CD8-positive, alpha-beta memory T cell (primary cell): ENCODE measurements around the gene PLXNA2. TPM values are rescaled to one million over a fixed set of nuclear protein-coding genes. Genes with fewer than 3 reads are reported as not detected.

ENCODE experiments used
- CTCF ChIA-PET: fragments of 350-600 bp; sonication (Branson Sonifier 250); formaldehyde crosslinking; loops from one replicate; lab custom pipeline; 2021; ENCODE audit warnings: antibody characterized with exemption; lab: Charles Lee
- POLR2A ChIA-PET: fragments of 350-600 bp; sonication (Branson Sonifier 250); formaldehyde crosslinking; loops from one replicate; lab custom pipeline; 2021; ENCODE audit warnings: antibody characterized with exemption; lab: Charles Lee
- DNase-seq, 5 donors: peaks; one replicate each; pipeline versions ENCODE4 v3.0.0 to v3.0.0-alpha.2; 2020 to 2022; ENCODE audit warnings: mixed read lengths in 1 of 5
- H3K27ac ChIP-seq: one replicate; pipeline ENCODE4 v1.7.0; 2013; ENCODE audit warnings: low read depth, mild to moderate bottlenecking, low read length, moderate library complexity
- H3K27me3 ChIP-seq: 2 replicates; pipeline ENCODE4 v1.7.0; 2013; ENCODE audit warnings: low read length, mild to moderate bottlenecking; ENCODE audit not compliant: insufficient read depth, poor library complexity, severe bottlenecking
- H3K36me3 ChIP-seq: 2 replicates; pipeline ENCODE4 v1.7.0; 2013; ENCODE audit warnings: mild to moderate bottlenecking, low read length, moderate library complexity; ENCODE audit not compliant: insufficient read depth
- H3K4me1 ChIP-seq: 2 replicates; pipeline ENCODE4 v1.7.0; 2013; ENCODE audit warnings: mild to moderate bottlenecking, low read length, moderate library complexity; ENCODE audit not compliant: insufficient read depth
- H3K4me3 ChIP-seq: 2 replicates; pipeline ENCODE4 v1.7.0; 2013; ENCODE audit warnings: mild to moderate bottlenecking, low read length
- H3K9me3 ChIP-seq: 2 replicates; pipeline ENCODE4 v1.7.0; 2013; ENCODE audit warnings: mild to moderate bottlenecking, low read length
- H3K27ac Mint-ChIP-seq, 8 donors: one replicate each; pipeline ENCODE4 v1.8.0; 2020 to 2021; ENCODE audit warnings: mixed read lengths in 8 of 8, mild to moderate bottlenecking in 6 of 8, inconsistent platforms in 3 of 8, moderate library complexity in 3 of 8
- H3K27me3 Mint-ChIP-seq, 2 donors: one replicate each; pipeline ENCODE4 v1.8.0; 2020 to 2021; ENCODE audit warnings: mixed read lengths in 2 of 2, mild to moderate bottlenecking in 1 of 2, moderate library complexity in 1 of 2
- H3K36me3 Mint-ChIP-seq, 3 donors: one replicate each; pipeline ENCODE4 v1.8.0; 2020 to 2021; ENCODE audit warnings: mixed read lengths in 3 of 3, inconsistent platforms in 1 of 3, mild to moderate bottlenecking in 1 of 3
- H3K4me1 Mint-ChIP-seq, 3 donors: one replicate each; pipeline ENCODE4 v1.8.0; 2020 to 2021; ENCODE audit warnings: mixed read lengths in 3 of 3, inconsistent platforms in 1 of 3, mild to moderate bottlenecking in 1 of 3
- H3K4me3 Mint-ChIP-seq, 7 donors: one replicate each; pipeline ENCODE4 v1.8.0; 2020 to 2021; ENCODE audit warnings: mixed read lengths in 7 of 7, mild to moderate bottlenecking in 6 of 7, moderate library complexity in 4 of 7, inconsistent platforms in 2 of 7
- H3K9me3 Mint-ChIP-seq, 5 donors: one replicate each; pipeline ENCODE4 v1.8.0; 2020 to 2022; ENCODE audit warnings: mixed read lengths in 5 of 5, mild to moderate bottlenecking in 3 of 5, moderate library complexity in 2 of 5, inconsistent platforms in 1 of 5
- polyA plus RNA-seq: library from polyadenylated mRNA; unstranded; fragments of 300-500 nt; fragmentation: Illumina TruSeq; gene quantifications from one replicate; pipeline ENCODE4 v1.2.3, GENCODE V29; 2021
- total RNA-seq, 2 experiments: library from RNA; stranded (reverse); gene quantifications; one replicate each; pipeline ENCODE4 v1.2.3, GENCODE V29; 2021

The PLXNA2 gene
- total and polyA plus RNA-seq, 3 experiments from 2014 or later: 0.75 to 1.1 (median 1.0) TPM

- H3K4me3 Mint-ChIP-seq: no peak overlapping the region
- POLR2A ChIA-PET: no interaction called here
Observed at GRCh38 chr1:208051651-208052050, 192.5 kb downstream of the PLXNA2 start.

GRCh38 chr1:208048904-208049303 lies 195.3 kb downstream of the PLXNA2 start:
- Mint-ChIP-seq H3K4me1 (no peaks in the 10 kb centered on the region), H3K9me3 (no peaks in the 10 kb centered on the region), H3K27ac (no peak overlapping the region), H3K4me3 (no peak overlapping the region), H3K36me3 (peaks cover 0 to 1% (median 0%) of the 10 kb centered on the region in 3 donors), H3K27me3 (peaks cover 3% of the 10 kb centered on the region in 2 donors)
- no peak overlapping the region for H3K4me3 ChIP-seq
- no peaks in the 10 kb centered on the region for H3K9me3 ChIP-seq
- H3K4me1 ChIP-seq: no peaks in the 10 kb centered on the region
- H3K27me3 ChIP-seq: no peaks in the 10 kb centered on the region
- H3K36me3 ChIP-seq: no peaks in the 10 kb centered on the region
- H3K27ac ChIP-seq: no peak overlapping the region
- CTCF ChIA-PET: interaction anchor here (1.2 kb wide), 1 partner anchor 27 kb away, joined by 3 read pairs; no protein-coding TSS in a partner anchor
- POLR2A ChIA-PET: no interaction called here
- DNase-seq: no peak

More at GRCh38 chr1:208051651-208052050, 192.5 kb downstream of the PLXNA2 start:
- Mint-ChIP-seq H3K27ac (no peak overlapping the region), H3K36me3 (peaks cover 0 to 2% (median 0%) of the 10 kb centered on the region in 3 donors), H3K4me1 (no peaks in the 10 kb centered on the region), H3K27me3 (peaks cover 6% of the 10 kb centered on the region in 2 donors), H3K9me3 (no peaks in the 10 kb centered on the region)
- H3K36me3 ChIP-seq: no peaks in the 10 kb centered on the region
- CTCF ChIA-PET: no interaction called here
- H3K4me1 ChIP-seq: no peaks in the 10 kb centered on the region
- no peaks in the 10 kb centered on the region for H3K27me3 ChIP-seq
- no peak for DNase-seq
- H3K4me3 ChIP-seq: no peak overlapping the region
- H3K9me3 ChIP-seq: no peaks in the 10 kb centered on the region
- H3K27ac ChIP-seq: no peak overlapping the region

- peaks cover 0 to 1% (median 0%) of the 10 kb centered on the region in 3 donors for H3K36me3 Mint-ChIP-seq
- no peaks in the 10 kb centered on the region for H3K9me3 Mint-ChIP-seq
Observed at GRCh38 chr1:208047975-208048374, 196.2 kb downstream of the PLXNA2 start.

GRCh38 chr1:208047476-208047934 lies 196.7 kb downstream of the PLXNA2 start:
- ChIA-PET POLR2A (no interaction called here), CTCF (interaction anchor here (0.7 kb wide), 1 partner anchor 30 kb away, joined by 3 read pairs; no protein-coding TSS in a partner anchor)
- no peaks in the 10 kb centered on the region for H3K27me3 ChIP-seq
- H3K27ac ChIP-seq: no peak overlapping the region
- no peaks in the 10 kb centered on the region for H3K4me1 ChIP-seq
- H3K4me3 ChIP-seq: no peak overlapping the region
- H3K4me3 Mint-ChIP-seq: no peak overlapping the region
- DNase-seq: no peak
- no peaks in the 10 kb centered on the region for H3K4me1 Mint-ChIP-seq
- H3K27me3 Mint-ChIP-seq: peaks cover 3 to 5% of the 10 kb centered on the region in 2 donors
- H3K27ac Mint-ChIP-seq: no peak overlapping the region
- no peaks in the 10 kb centered on the region for H3K36me3 ChIP-seq
- H3K36me3 Mint-ChIP-seq: peaks cover 0 to 1% (median 0%) of the 10 kb centered on the region in 3 donors
- H3K9me3 ChIP-seq: no peaks in the 10 kb centered on the region
- no peaks in the 10 kb centered on the region for H3K9me3 Mint-ChIP-seq

More at GRCh38 chr1:208047975-208048374, 196.2 kb downstream of the PLXNA2 start:
- no peaks in the 10 kb centered on the region for H3K4me1 Mint-ChIP-seq
- Histone ChIP-seq H3K9me3 (no peaks in the 10 kb centered on the region), H3K4me1 (no peaks in the 10 kb centered on the region), H3K27ac (no peak overlapping the region), H3K36me3 (no peaks in the 10 kb centered on the region), H3K27me3 (no peaks in the 10 kb centered on the region), H3K4me3 (no peak overlapping the region)
- H3K4me3 Mint-ChIP-seq: no peak overlapping the region
- ChIA-PET POLR2A (no interaction called here), CTCF (no interaction called here)
- peak overlapping the region in 1 of 8 donors; percentile 45 for H3K27ac Mint-ChIP-seq
- peaks cover 3% of the 10 kb centered on the region in 2 donors for H3K27me3 Mint-ChIP-seq
- DNase-seq: no peak

GRCh38 chr1:208045463-208046260 lies 198.5 kb downstream of the PLXNA2 start:
- Histone ChIP-seq H3K36me3 (no peaks in the 10 kb centered on the region), H3K27ac (no peak overlapping the region), H3K4me1 (no peaks in the 10 kb centered on the region), H3K4me3 (no peak overlapping the region), H3K27me3 (no peaks in the 10 kb centered on the region), H3K9me3 (no peaks in the 10 kb centered on the region)
- no peak for DNase-seq
- ChIA-PET CTCF (no interaction called here), POLR2A (no interaction called here)
- Mint-ChIP-seq H3K36me3 (peaks cover 0 to 1% (median 0%) of the 10 kb centered on the region in 3 donors), H3K27me3 (peaks cover 0 to 4% of the 10 kb centered on the region in 2 donors), H3K4me3 (no peak overlapping the region), H3K27ac (no peak overlapping the region), H3K9me3 (no peaks in the 10 kb centered on the region), H3K4me1 (no peaks in the 10 kb centered on the region)

- Histone ChIP-seq H3K27ac (no peak overlapping the region), H3K4me3 (no peak overlapping the region), H3K36me3 (no peaks in the 10 kb centered on the region), H3K4me1 (no peaks in the 10 kb centered on the region), H3K27me3 (no peaks in the 10 kb centered on the region), H3K9me3 (no peaks in the 10 kb centered on the region)
- Mint-ChIP-seq H3K9me3 (no peaks in the 10 kb centered on the region), H3K27ac (peak overlapping the region in 1 of 8 donors; percentile 56), H3K4me1 (no peaks in the 10 kb centered on the region), H3K27me3 (peaks cover 0 to 4% of the 10 kb centered on the region in 2 donors), H3K4me3 (no peak overlapping the region), H3K36me3 (peaks cover 0 to 1% (median 0%) of the 10 kb centered on the region in 3 donors)
- no peak for DNase-seq
- ChIA-PET POLR2A (no interaction called here), CTCF (no interaction called here)
Observed at GRCh38 chr1:208044589-208045462, 199.4 kb downstream of the PLXNA2 start.

GRCh38 chr1:208043691-208044181 lies 200.4 kb downstream of the PLXNA2 start:
- Histone ChIP-seq H3K27ac (no peak overlapping the region), H3K36me3 (no peaks in the 10 kb centered on the region), H3K4me1 (no peaks in the 10 kb centered on the region), H3K4me3 (no peak overlapping the region), H3K27me3 (no peaks in the 10 kb centered on the region), H3K9me3 (no peaks in the 10 kb centered on the region)
- POLR2A ChIA-PET: no interaction called here
- peaks cover 0 to 4% of the 10 kb centered on the region in 2 donors for H3K27me3 Mint-ChIP-seq
- no peaks in the 10 kb centered on the region for H3K9me3 Mint-ChIP-seq
- H3K27ac Mint-ChIP-seq: no peak overlapping the region
- no peak for DNase-seq
- H3K36me3 Mint-ChIP-seq: peaks cover 0 to 1% (median 0%) of the 10 kb centered on the region in 3 donors
- H3K4me3 Mint-ChIP-seq: no peak overlapping the region
- H3K4me1 Mint-ChIP-seq: no peaks in the 10 kb centered on the region
- CTCF ChIA-PET: no interaction called here
